DMS53 treated with DMSO at 0.1 percent for 48 hours (cell line): Measurements from ENCODE around the gene MGAT5.

Source experiments
- DNase-seq: peaks from one replicate; lab custom pipeline; 2025; ENCODE audit not compliant: unreplicated experiment; lab: John Stamatoyannopoulos, UW

The MGAT5 gene, protein sequence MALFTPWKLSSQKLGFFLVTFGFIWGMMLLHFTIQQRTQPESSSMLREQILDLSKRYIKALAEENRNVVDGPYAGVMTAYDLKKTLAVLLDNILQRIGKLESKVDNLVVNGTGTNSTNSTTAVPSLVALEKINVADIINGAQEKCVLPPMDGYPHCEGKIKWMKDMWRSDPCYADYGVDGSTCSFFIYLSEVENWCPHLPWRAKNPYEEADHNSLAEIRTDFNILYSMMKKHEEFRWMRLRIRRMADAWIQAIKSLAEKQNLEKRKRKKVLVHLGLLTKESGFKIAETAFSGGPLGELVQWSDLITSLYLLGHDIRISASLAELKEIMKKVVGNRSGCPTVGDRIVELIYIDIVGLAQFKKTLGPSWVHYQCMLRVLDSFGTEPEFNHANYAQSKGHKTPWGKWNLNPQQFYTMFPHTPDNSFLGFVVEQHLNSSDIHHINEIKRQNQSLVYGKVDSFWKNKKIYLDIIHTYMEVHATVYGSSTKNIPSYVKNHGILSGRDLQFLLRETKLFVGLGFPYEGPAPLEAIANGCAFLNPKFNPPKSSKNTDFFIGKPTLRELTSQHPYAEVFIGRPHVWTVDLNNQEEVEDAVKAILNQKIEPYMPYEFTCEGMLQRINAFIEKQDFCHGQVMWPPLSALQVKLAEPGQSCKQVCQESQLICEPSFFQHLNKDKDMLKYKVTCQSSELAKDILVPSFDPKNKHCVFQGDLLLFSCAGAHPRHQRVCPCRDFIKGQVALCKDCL

DNA sequence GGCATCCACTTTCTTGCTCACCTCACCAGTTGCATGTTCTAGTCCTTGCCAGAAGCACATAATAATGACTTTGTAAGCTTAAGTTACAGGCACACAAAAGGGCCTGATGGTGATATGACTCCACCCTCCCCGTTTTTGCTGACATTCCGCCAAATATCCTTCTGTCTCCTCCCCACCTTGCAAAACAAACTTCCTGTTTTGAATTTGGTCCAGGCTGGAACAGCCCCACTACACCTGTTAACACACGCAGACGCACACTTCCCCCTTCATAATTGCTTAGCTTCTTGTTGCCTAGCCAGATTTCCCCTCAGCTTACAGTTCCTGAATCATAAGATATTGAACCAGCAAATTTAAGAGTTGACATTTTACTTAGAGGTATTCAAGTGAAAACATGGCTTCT lies at the start of gene MGAT5:
TSS of gene MGAT5 (plus strand) at position 269 of the 400 bp plus-strand sequence. CDS start 332 bp downstream, outside the sequence.
- DNase-seq, result no peak

- DNase-seq, result no peak
Measured at GRCh38 chr2:134205087-134205486, 48.8 kb upstream of the MGAT5 start.

DNA sequence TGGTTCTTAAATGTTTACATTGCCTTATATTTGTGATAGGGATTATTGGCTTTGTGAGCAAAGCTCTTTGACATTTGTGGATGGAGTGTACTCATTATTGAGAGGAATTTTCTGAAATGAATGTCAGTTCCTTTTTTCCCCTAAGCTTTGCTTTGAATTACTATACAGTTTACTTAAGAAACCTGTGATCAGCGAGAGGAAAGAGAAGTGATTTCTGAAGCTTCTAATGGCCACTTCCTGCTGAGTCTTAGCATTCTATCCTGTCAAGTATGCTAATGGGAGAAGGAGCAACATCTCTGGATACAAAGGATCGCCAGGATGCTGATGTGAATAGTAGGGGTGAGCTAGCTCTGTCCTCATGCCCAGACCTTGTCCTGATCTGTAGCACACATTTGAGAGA lies 47.8 kb upstream of the MGAT5 start:
- DNase-seq, result no peak

GRCh38 chr2:134206573-134206972 lies 47.3 kb upstream of the MGAT5 start:
- DNase-seq, result no peak

- no peak for DNase-seq
Measured at GRCh38 chr2:134207589-134208209, 46.2 kb upstream of the MGAT5 start.

GRCh38 chr2:134208825-134209224 lies 45.0 kb upstream of the MGAT5 start:
- no peak for DNase-seq

GRCh38 chr2:134212746-134213145 lies 41.1 kb upstream of the MGAT5 start:
- DNase-seq, result no peak

DNA sequence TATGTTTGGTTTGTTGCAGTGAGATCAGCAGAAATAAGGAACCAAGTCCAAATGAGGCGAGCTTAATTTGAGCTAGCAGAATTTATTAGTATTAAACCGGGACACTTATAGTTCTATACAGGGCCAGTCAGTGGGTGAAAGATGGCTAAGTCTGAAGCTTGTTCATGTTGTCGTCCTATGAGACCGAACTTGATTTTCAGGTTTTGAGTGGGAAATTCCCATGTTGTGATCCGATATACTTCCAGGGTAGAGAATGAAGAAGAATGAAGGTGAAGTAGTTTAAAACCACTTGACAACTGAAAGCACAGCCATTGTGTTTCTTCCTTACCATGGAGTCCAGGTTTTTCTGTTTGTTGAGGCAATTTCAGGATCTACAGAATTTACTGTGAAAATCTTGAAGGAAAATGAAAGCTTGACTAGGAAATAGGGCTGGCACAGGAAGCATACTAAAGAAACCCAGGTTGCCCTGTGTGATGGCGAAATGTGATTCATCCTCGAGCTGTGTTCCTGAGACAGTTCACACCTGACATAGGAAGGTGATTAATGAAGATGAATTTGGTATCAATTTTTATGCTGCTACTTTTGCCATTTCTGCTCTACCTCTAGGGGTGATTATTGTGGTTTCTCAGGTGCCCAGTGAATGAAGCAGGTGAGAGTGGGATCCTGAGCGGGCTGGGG lies 37.6 kb upstream of the MGAT5 start:
- DNase-seq, result peak; percentile 18

DNA sequence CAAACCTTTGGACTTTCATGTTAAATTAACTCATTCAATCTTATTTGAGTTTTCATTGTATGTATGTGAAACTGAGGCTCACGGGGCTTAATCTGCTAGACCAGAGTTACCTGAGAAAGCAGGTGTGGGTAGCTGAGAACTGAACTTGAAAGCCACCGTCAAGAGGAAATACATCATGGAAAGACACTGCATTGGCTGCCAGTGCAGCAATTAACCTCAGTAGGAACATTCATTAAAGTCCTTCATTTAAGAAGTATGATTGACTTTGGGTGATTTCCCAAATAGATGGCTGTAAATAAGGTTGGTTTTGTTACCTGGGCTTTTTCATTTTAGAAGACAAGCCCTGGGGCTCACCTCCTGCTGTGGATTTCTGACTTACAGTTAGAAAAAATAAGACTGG lies 36.5 kb upstream of the MGAT5 start:
- no peak for DNase-seq

DNA sequence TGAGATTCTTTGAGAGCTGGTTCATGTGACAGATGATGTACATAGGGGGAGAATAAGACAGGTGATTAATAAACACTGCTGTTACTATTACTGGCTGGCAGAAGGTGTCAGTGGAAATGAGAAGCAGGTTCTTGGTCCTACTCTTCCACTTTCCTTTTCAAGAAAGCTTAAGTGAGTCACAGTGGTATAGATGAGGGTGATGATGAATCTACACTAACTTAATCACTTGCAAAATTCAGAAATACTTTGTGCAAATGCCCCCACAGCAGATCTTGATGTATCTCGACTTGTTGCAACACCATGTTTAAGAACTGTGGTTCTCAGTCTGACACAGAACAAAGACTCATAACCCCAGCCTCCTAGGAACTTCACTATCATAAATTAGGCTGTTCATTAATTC lies 35.9 kb upstream of the MGAT5 start:
- no peak for DNase-seq

GRCh38 chr2:134218414-134218813 lies 35.5 kb upstream of the MGAT5 start:
- DNase-seq, result no peak

DNA sequence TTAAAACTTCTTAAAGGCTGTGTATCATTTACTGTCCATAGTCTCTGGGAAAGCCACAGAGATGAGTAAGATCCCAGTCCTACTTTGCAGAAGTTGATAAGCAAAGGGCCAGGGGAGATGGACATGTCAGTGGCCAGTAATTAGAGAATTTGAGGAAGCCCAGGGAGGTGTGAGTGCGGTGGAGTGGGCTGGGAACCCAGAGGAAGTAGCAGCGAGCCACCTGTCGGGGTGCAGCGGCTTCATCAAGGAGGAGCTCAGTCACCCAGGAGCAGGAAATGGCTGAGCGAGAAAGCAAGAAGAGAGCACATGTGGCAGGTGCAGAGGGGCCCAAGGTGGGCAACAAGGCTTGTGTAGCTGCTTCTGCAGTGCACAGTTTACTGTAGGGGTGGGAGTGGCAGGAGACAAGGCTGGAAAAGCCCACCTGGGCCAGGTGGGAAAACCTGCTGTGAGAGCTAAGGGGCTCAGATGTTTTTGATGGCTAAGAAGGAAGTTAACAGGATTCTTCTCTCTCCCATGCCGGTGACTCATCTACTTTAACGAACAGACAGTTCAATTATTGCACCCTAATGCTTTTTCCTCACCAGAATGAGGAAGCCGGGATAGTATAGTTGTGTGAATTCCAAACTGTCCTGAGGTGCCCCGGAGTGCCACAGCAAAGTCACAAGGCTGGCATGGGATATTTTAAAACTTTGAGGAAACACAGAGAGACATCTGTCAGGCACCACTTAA lies 34.8 kb upstream of the MGAT5 start:
- DNase-seq, result no peak

GRCh38 chr2:134220344-134220974 lies 33.4 kb upstream of the MGAT5 start:
- DNase-seq, result no peak

GRCh38 chr2:134224005-134224404 lies 29.9 kb upstream of the MGAT5 start:
- no peak for DNase-seq

- DNase-seq, result no peak
Measured at GRCh38 chr2:134225173-134225572, 28.7 kb upstream of the MGAT5 start.

GRCh38 chr2:134225841-134226240 lies 28.0 kb upstream of the MGAT5 start:
- no peak for DNase-seq

DNA sequence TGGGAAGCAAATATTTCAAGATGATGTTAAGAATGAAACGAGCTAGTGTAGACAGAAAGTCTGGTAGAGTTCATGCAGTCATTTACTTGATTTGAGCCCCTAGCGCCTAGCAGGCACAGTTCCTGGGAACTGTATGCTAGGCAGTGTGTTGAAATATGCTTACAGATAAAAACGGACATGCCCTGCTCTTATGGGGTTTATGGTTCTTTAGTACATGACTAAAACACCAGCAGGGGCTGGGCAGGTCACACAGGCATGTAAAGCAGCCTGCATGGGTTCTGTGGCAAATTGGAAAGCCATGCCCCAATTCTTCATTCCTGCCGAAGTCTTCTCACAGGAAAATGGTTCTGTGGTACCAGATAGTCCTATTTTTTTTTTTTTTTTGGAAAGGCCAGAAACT lies 27.3 kb upstream of the MGAT5 start:
- no peak for DNase-seq

DNA sequence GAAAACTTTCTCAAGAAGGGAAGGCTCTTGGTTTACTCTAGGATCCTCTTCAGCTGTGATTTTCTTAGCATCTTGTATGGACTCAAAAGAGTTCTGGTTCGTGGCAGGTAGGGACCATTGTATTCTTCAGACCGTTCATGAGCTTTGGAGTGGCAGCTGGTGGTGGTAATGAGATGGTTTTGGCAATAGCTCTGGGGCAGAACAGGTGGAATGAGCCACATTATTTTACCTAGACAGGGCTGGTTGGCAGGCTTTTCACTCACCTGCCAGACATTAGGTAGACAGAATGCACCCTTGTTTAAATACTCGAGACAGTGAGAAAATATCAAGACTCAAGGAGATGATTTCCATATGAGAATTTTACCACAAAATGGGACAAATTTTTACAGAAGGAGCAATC lies 26.2 kb upstream of the MGAT5 start:
- no peak for DNase-seq

DNA sequence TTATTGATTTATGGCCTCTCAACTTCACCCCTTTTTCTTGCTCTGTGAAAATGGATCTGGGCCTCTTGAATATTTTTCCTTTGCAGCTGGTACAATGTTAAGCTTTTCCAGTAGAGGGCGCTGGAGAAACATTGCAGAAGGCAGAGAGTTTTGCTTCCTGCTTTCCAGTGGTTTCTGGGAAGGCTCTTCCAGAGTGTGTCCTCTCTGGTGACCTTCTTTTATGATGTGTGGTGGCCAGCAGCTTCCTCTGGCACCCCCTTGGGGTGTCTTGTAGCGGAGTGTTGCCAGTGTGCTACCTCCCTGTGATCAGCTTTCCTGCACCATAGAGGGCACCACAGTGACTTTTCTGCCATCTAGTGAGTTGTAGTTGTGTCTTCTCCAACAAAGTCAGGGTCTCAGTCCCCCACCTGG lies 25.4 kb upstream of the MGAT5 start:
- no peak for DNase-seq

DNA sequence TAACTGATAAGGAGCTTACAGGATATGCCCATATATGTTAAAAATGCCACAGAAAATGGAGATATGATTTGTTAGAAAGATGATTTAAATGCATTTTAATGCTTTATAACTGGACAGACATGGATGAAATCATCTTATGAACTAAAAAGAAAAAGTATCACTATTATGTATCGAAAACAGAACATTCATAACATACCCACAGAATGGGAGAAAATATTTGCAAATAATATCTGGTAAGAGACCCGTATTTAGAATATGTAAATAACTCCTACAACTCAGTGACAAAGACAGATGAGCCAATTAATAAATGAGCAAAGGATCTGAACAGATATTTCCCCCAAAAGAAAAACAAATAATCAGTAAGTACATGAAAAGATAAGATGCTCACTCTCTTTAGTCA lies 24.3 kb upstream of the MGAT5 start:
- DNase-seq, result no peak
